ENCODE measurements around the gene PPP2R1A. TPM values are rescaled to one million over a fixed set of nuclear protein-coding genes. Genes with fewer than 3 reads are reported as not detected.
A peak's percentile ranks its signal among the peaks of the same experiment; 100 is the strongest.

PPP2R1A gene
- total RNA-seq, 1 experiment from 2014 or later = 316 TPM

DNA sequence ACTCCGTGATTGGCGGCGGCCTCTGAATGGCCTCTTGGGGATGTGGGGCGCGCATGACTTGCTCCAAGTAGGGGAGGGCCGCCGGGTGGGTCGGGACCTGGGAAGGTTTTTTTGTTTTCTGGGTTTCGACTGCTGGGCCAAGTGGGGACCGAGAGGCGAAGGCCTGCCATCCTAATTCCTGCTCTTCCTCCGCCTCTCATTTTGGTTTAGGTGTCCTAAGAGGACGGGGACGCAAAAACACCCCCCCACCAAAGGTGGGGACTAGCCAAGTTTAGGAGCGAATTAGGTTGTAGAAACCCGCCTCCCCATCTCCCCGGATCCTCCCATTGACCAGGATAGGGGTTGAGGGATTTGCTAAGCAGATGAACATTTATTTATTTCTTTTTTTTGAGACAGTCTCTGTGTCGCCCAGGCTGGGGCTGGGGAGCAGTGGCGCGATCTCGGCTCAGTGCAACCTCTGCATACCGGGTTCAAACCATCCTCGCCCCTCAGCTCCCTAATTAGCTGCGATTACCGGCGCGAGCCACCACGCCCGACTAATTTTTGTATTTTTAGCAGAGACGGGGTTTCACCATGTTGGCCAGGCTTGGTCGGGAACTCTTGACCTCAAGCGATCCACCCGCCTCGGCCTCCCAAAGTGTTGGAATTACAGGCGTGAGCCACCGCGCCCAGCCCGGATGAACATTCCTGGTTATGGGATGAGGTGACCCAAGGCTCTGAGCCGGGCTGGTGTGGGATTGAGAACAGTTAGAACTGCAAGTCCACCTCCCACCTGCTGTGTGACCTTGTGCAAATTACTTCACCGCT, 838 bp downstream of the PPP2R1A start:
- H4K20me1 ChIP-seq (ENCODE audit: insufficient read depth) = peaks cover 44% of the 10 kb centered on the region
- ChIA-PET POLR2A (ENCODE audit: unreplicated experiment) (no interaction called here), CTCF (no interaction called here)
- H3K9me2 ChIP-seq (ENCODE audit: insufficient read depth) = no peaks in the 10 kb centered on the region
- no peaks in the 10 kb centered on the region for H3K27me3 ChIP-seq (ENCODE audit: insufficient read depth, low read depth)
- intact Hi-C loops (cut with micrococcal nuclease; ENCODE audit: unreplicated experiment) = no loop called here
- BruUV-seq (replicated peaks) = TSS peak; percentile 41
- H3K36me3 ChIP-seq (ENCODE audit: low read depth) = peaks cover 18% of the 10 kb centered on the region
- H3K4me1 ChIP-seq (replicated peaks; ENCODE audit: insufficient read depth) = peaks cover 17% of the 10 kb centered on the region
- H2AFZ ChIP-seq = peak overlapping the region; percentile 91
- no peaks in the 10 kb centered on the region for H3K9me3 ChIP-seq (ENCODE audit: insufficient read depth, low read depth)
- H3K4me3 ChIP-seq = peak overlapping the region; percentile 84
- peaks cover 62% of the 10 kb centered on the region for H3K79me2 ChIP-seq (ENCODE audit: low read depth)
- H3K4me2 ChIP-seq = peak overlapping the region; percentile 97
- H3K27ac ChIP-seq = peak overlapping the region; percentile 87
- peak; percentile 5 to 39 for DNase-seq
- no peak for TF ChIP-seq CTCF (conservative IDR thresholded peaks at IDR 0.05)
- no peak for TF ChIP-seq EZH2 (IDR thresholded peaks at IDR 0.05; ENCODE audit: low read depth)
- H3F3A ChIP-seq (ENCODE audit: insufficient read depth, low read depth) = peaks cover 4% of the 10 kb centered on the region; the same call in 1 of the 2 replicates

DNA sequence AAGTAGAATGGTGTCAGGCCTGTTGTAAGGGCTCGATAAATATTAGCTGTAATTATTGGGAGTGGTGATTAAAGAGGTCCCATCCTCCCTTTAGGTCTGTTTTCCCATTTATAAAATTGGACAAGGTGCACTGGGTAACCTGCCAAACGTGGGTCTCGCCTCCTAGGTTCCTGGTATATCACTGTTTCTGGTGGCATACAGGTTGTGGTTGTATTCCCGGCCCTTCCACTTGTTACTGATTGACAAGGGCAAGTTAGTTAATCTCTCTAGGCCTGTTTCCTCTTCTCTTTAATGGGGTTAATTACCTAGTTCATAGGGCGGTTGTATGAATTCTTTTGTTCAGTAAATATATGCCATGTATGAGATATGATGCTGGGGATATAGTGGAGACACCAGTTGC, 1.5 kb downstream of the PPP2R1A start:
- Histone ChIP-seq H3F3A (ENCODE audit: insufficient read depth, low read depth) (peaks cover 4% of the 10 kb centered on the region; the same call in 1 of the 2 replicates), H3K4me3 (peak overlapping the region; percentile 84), H2AFZ (no peak overlapping the region), H3K9me3 (ENCODE audit: insufficient read depth, low read depth) (no peaks in the 10 kb centered on the region), H3K4me2 (peak overlapping the region; percentile 97), H3K27me3 (ENCODE audit: insufficient read depth, low read depth) (no peaks in the 10 kb centered on the region), H3K36me3 (ENCODE audit: low read depth) (peaks cover 25% of the 10 kb centered on the region), H3K9me2 (ENCODE audit: insufficient read depth) (no peaks in the 10 kb centered on the region), H3K4me1 (replicated peaks; ENCODE audit: insufficient read depth) (peaks cover 17% of the 10 kb centered on the region), H4K20me1 (ENCODE audit: insufficient read depth) (peaks cover 48% of the 10 kb centered on the region), H3K79me2 (ENCODE audit: low read depth) (peaks cover 69% of the 10 kb centered on the region), H3K27ac (no peak overlapping the region)
- intact Hi-C loops (cut with micrococcal nuclease; ENCODE audit: unreplicated experiment) = no loop called here
- no peak for DNase-seq
- POLR2A ChIA-PET (ENCODE audit: unreplicated experiment) = no interaction called here
- TF ChIP-seq CTCF (conservative IDR thresholded peaks at IDR 0.05) (no peak), EZH2 (IDR thresholded peaks at IDR 0.05; ENCODE audit: low read depth) (no peak)
- CTCF ChIA-PET = no interaction called here
- no TSS peak for BruUV-seq (replicated peaks)

- peaks cover 52% of the 10 kb centered on the region for H4K20me1 ChIP-seq (ENCODE audit: insufficient read depth)
- CTCF ChIA-PET = no interaction called here
- H3K9me3 ChIP-seq (ENCODE audit: insufficient read depth, low read depth) = no peaks in the 10 kb centered on the region
- H3K36me3 ChIP-seq (ENCODE audit: low read depth) = peaks cover 29% of the 10 kb centered on the region
- POLR2A ChIA-PET (ENCODE audit: unreplicated experiment) = no interaction called here
- peaks cover 17% of the 10 kb centered on the region for H3K4me1 ChIP-seq (replicated peaks; ENCODE audit: insufficient read depth)
- H3K4me2 ChIP-seq = peak overlapping the region; percentile 97
- intact Hi-C loops (cut with micrococcal nuclease; ENCODE audit: unreplicated experiment) = no loop called here
- TF ChIP-seq EZH2 (IDR thresholded peaks at IDR 0.05; ENCODE audit: low read depth) = no peak
- no peak for TF ChIP-seq CTCF (conservative IDR thresholded peaks at IDR 0.05)
- peaks cover 74% of the 10 kb centered on the region for H3K79me2 ChIP-seq (ENCODE audit: low read depth)
- H3K27me3 ChIP-seq (ENCODE audit: insufficient read depth, low read depth) = no peaks in the 10 kb centered on the region
- H3F3A ChIP-seq (ENCODE audit: insufficient read depth, low read depth) = peaks cover 4% of the 10 kb centered on the region; the same call in 1 of the 2 replicates
- H3K27ac ChIP-seq = no peak overlapping the region
- no peak for DNase-seq
- BruUV-seq (replicated peaks) = no TSS peak
- no peaks in the 10 kb centered on the region for H3K9me2 ChIP-seq (ENCODE audit: insufficient read depth)
- peak overlapping the region; percentile 84; the same call in 1 of the 2 replicates for H3K4me3 ChIP-seq
- H2AFZ ChIP-seq = no peak overlapping the region
Measured at GRCh38 chr19:52191951-52192350, 2.1 kb downstream of the PPP2R1A start.
